MV-4-11 (cell line): ENCODE data around the gene DHH.
"Not testable (repeated sequence)": the region's sequence is repeated elsewhere in the genome, so short reads cannot be mapped to it uniquely, and the experiment has no call there.

Experiments
- DNase-seq: peaks from one replicate; lab custom pipeline; 2025; lab: John Stamatoyannopoulos, UW

Gene DHH

DNA sequence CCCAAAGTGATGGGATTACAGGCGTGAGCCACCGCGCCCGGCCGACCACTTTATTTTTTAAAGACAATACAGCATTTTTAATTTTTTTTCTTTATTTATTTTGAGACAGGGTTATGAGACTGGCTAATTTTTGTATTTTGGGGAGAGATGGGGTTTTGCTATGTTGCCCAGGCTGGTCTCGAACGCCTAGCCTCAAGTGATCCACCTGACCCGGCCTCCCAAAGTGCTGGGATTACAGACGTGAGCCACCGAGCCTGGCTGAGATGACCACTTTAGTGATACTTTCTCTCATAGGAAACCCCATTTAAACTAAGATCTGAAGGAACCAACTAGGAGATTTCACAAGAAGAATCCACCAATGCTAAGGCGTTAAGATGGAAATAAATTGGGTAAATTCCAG is 23.6 kb downstream of the DHH start:
- no peak for DNase-seq

- peak; percentile 98 for DNase-seq
Measured at GRCh38 chr12:49069507-49070346, 24.9 kb downstream of the DHH start, which contains the start of gene RHEBL1. TSS of gene RHEBL1 (minus strand) at chr12:49069979. CDS start at chr12:49069785, 194 bp downstream.

DNA sequence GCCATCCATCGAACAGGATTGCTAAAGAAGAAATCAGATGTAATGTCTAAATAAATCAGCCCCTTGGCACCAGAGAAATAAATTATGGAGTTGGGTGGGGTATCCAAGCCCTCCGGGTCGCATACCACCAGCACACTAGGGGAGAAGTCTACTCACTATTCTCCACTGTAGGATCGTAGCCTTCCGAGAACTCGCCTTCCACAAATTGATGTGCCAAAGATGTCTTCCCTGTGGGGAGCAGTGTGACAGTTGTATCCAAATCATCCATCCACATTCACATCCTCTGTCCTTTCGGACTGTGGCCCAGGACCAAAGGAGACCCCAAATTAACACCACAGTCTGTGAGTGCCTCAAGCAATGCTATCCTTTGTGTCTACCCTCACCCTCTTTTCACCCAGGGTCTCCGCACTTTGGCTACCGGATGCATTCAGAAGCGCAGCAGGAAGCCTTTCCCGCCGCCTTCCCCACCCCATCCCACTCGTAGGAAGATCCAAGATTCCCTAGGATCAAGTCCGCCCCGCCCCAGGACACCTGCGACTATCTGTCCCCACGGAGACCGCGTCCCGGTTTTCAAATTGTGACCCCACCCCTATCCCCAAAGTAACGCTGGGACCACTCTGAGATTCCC is 25.6 kb downstream of the DHH start:
- no peak for DNase-seq

- no peak for DNase-seq
Measured at GRCh38 chr12:49066120-49066519, 28.5 kb downstream of the DHH start.

DNA sequence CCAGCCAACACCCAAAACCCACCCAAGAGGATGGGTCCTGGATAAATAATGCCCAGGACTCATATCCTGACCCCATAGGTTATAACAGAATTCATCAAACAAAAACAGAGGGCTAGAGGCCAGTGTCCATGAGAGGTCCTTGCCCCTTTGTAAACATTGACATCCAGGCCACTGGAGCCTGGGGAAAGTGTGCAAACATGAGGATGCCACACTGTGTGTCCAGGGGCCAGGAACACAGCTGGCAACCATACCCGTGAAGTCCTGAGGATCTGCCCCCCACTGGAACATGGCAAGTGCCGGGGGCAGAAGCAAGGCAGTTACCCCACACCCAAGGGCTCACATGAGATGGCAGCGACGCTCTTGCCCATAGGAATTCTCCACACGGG is 29.8 kb downstream of the DHH start:
- DNase-seq, result no peak

DNA sequence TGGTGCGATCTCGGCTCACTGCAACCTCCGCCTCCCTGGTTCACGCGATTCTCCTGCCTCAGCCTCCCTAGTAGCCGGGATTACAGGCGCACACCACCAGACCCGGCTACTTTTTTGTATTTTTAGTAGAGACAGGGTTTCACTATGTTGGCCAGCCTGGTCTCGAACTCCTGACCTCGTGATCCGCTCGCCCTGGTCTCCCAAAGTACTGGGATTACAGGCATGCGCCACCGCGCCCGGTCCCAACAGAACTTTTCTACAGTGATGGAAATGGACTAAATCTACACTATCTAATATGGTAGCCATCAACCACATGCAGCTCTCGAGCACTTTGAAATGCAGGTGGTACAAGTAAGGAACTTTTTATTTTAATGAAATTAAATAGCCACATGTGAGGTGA is 32.7 kb downstream of the DHH start:
- not testable (repeated sequence) for DNase-seq

- no peak for DNase-seq
Measured at GRCh38 chr12:49061157-49061650, 33.4 kb downstream of the DHH start.

DNA sequence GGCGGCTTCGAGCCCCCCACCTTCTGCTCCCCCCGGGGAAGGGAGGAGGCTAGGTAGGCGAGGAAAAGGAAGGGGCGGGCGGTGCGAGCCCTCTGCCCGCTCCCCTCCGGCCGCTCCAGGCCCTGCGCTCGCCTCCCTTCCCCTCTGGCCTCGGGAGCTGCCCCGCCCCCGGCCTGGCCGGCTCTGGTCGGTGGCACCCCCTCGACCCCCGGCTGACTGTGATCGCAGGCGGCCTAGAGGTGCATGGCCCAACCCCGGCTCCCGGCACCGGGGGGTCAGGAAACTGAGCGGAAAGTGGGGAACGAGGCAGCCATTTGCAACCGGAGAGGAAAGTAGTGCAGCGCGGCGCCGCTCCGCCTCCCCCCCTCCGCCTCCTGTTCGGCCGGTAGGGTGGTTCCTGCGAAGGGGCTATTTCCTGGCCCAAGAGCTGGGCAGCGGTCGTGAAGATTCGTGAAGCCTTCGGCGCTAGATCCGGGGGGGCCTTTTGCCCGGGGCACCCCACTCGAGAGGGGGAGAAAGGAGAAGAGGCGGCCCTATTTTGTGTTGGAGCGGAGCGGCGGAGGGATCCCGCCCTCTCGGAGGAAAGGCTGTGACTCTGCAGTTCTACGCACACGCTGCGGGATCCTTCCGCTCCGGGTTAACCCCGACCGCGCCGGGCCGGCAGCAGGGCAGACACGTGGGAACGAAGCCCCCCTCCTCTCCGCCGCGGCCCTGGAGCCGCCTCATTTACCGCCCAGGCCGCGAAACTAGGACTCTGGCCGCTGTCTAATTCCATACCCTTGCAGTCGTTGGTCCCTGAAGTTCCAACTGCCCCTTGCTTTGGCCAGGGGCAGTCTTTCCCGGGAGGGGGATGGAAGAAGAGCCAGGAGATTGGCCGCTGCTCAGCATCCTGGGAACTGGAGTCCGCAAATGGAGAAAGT is 34.1 kb downstream of the DHH start, which contains the start of gene KMT2D:
Gene KMT2D (minus strand): TSS at position 558 of the 920 bp plus-strand sequence. CDS start 5,470 bp downstream, outside the sequence.
- peak; percentile 88 for DNase-seq

DNA sequence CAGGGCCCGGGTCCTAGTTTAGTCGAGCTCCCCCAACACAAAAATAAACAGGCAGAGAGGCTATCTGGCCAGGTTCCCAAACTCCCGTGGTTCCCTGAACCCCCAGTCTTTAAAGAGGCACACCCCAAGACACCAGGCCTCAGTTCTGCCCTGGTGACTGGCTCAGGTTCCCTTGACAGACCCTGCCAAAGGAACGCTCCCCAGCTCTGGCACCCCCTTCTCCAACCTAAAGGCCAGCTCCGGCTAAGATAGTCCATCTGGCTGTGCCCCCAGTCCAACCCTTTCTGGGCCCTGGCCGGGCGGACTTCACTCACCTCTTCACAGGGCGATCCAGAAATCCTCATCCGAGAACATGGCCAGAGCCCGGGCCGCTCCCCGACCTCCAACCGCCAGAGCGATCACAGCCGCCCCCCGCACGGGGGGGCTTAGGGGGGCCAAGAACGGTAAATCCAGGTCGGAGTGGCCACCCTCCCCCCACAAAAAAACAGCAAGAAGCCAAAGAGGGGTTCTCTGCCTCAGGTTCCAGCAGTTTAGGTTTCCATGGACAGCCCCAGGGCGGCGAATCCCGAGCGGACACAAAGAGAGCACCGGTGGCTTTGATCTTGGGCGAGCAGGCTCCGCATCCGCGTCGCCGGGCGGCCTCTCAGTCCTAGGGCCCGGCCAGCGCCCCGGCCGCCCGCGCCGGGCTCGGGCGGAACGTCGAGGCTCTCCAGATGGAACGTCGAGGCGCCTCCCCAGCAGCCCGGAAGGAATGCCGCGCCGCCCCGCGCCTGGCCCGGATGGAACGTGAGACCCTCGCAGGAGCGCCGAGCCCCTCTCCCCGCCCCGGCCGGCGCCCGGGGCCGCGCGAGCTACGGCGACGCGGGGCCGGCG is 35.1 kb downstream of the DHH start:
- DNase-seq, result no peak

DNA sequence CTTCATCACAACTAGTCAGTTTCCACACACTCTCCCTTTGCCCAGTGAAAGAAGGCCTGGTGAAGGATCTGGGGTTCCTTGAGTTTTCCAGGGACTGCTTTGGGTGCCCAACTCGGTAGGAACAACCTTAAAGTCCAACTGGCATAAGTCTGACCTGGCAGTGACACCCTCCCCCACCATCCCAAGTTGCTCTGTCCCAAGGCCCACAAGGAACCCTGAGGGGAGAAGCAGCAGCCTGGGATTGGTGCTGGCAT is 35.6 kb downstream of the DHH start:
- DNase-seq, result no peak

- DNase-seq, result no peak
Measured at GRCh38 chr12:49058366-49059044, 36.1 kb downstream of the DHH start.

- DNase-seq, result peak; percentile 26
Measured at GRCh38 chr12:49057888-49058287, 36.7 kb downstream of the DHH start.

- DNase-seq, result peak; percentile 98
Measured at GRCh38 chr12:49055978-49056754, 38.4 kb downstream of the DHH start.

DNA sequence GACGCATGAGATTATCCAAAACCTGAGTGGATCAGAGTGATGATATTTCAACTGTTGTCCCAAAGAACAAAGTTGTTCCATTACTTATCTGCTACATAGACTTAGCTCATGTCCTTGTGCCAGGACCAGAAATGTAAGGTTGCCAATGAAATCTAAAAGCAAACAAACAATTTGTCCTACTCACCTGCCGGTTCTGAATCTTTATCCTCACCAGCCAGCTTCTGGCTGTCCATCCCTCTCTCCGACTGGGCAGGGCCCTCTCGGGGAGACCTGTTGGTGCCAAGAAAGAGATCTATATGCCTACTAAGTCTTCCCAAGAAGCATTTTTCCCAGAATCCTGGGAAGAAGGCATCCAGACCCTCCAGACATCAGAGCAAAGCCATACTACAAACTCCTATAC is 39.5 kb downstream of the DHH start:
- no peak for DNase-seq

GRCh38 chr12:49054524-49054923 is 40.1 kb downstream of the DHH start:
- DNase-seq, result no peak

GRCh38 chr12:49054096-49054495 is 40.5 kb downstream of the DHH start:
- DNase-seq, result no peak

DNA sequence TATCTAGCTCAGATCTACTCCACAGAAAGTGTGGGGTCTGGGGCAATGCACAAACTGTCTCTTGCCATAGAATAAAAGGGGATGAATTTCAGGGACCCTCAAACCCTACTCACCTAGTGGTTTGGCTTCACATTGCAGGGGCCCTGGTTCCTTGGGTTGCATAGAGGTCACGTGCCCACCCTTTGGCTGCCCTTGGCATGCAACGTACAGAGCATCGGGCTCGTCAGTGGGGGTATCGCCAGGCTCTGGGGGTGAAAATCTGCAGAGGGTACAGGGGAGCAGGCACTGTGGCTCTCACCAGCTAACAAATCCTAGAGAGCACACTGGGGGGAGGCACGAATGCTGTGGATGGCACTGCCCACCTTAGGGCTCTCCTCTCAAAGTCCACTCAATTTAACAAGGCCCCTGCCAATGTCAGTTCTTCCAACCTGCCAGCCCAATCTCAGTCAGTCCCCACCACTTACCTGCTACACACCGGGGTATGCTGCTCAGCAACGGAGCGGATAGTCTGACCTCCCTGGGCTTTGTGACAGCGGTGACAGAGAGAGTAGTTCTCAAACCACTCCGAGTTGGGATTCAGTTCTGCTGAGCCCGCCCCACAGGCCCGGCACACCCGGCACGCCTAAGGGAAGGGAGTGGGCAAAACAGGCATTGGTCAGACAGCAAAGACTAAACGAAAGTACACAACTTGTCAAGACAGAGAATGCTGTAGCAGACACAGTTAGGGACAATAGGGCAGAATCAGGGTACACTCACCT is 42.0 kb downstream of the DHH start:
- no peak for DNase-seq

DNA sequence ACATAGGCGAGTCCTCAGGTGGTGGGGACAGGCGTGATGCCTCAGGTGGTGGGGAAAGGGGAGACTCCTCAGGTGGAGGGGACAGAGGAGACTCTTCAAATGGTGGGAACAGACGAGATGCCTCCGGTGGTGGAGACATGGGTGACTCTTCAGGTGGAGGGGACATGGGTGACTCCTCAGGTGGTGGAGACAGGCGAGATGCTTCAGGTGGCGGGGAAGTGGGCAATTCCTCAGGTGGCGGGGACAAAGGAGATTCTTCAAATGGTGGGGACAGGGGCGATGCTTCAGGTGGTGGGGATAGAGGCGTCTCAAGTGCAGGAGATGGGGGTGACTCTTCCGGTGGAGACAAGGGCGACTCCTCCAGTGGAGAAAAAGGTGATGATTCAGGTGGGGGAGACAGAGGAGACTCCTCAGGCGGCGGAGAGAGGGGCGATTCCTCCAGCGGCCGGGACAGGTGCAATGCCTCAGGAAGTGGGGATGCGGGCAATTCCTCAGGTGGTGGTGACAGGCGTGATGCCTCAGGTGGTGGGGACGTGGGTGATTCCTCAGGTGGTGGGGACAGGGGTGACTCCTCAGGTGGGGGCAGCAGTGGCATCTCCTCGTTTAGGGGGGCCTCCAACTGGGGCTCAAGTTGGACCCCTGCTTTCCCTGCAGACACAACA is 42.7 kb downstream of the DHH start:
- DNase-seq, result no peak

DNA sequence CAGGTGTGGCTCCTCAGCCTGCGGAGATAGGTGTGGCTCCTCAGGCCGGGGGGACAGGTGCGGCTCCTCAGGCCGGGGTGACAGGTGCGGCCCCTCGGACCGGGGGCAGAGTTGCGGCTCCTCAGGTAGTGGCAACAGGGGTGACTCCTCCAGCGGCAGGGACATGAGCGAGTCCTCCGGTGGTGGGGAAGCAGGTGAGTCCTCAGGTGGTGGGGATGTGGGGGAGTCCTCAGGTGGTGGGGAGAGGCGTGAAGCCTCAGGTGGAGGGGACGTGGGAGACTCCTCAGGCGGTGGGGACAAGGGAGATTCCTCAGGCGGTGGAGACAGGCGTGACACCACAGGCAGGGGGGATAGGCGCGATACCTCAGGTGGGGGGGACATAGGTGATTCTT is 43.2 kb downstream of the DHH start:
- DNase-seq, result no peak
